HuH-7.5 (cell line): ENCODE measurements around the gene RNF220.

Experiments used
- DNase-seq: peaks from one replicate; pipeline ENCODE4 v3.0.0; 2011; ENCODE audit warnings: low spot score

The RNF220 gene

DNA sequence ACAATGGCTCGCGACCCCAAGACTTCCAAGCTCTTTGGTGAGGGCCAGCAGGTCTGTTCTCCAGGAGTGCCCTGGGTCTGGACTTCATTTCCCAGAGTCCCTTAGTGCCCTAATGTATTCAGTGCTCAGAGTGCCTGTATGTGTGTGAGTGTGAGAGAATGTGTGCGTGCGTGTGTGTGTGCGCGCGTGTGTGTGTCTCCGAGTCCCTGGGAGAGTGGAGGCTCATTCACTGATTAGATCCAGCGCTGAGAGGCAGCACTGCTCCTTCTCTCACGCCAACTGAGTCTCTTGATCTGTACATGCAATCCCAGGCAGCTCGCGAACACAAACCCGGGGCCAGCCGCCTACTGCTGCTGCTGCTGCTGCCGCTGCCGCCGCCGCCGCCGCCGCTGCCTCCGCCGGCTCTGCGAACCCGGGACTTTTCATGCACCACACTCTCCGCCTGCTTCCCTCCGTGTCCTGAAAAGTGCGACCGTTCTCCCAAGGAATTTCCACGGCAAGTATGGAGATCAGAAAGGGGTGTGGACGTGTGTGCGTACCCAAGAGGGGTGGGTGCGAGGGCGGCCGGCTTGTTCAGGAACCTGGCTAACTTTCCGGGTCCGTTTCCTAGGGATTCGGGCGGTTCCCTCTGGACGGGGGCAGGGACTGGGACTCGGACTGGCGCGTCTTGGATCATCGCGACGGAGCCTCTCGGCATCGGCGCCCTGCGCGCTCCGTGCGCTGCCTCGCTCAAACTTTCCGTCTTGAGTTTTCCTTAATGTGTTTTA lies at the start of gene RNF220:
TSS of gene RNF220 (plus strand) at position 225 of the 767 bp plus-strand sequence.
- peak; percentile 48 for DNase-seq

DNA sequence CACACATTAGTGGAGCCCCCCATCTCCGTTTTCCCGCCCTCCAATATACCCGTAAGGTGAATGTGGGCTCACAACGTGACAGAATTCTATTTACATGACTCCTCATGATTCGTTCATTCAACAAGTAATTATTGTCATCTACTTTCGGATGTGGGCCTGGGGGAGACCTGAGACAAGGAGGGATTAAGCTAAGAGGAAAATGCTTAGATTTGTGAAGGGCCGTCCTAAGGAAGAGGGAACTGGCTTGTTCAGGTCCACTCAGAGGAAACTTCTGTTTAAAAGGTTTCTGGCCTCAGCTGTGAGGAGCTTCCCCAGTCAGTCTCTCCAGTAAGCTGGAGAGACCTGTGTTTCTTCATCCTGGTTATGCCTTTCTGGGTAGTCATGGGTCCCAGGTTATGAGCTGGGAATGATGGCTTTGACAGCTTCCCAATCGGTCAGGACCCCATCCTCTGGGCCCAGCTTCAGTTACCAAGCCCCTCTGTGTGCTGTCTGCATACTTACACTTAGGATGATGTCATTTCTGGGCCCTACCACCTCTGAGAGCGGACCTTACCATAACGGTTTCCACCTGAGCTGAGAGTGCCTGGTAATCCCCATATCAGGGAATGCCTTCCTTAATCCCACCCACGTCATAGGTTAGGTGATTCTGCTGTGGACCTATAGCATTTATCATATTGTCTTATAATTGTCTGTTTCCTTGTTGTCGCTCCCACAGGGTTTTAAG lies 49.3 kb upstream of the RNF220 start:
- no peak for DNase-seq

DNA sequence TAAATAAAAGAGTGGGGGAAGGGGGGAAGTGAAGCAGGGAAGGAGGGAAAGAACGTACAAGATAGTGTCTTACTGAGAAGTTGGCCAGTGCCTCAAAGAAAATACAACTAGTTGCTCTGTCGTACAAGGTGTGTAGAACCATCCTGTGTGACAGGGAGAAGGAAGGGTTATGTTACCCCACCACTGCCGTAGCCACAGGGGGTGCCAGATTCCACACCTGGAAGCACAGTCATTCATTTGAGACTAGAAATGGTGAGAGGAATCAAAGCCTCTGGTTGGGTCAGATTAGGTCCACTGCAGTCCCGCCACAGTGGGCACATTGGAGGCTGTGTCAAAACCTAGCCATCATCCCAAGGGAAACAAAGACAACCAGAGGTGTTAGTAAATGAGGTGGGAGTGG lies 47.3 kb upstream of the RNF220 start:
- no peak for DNase-seq

DNA sequence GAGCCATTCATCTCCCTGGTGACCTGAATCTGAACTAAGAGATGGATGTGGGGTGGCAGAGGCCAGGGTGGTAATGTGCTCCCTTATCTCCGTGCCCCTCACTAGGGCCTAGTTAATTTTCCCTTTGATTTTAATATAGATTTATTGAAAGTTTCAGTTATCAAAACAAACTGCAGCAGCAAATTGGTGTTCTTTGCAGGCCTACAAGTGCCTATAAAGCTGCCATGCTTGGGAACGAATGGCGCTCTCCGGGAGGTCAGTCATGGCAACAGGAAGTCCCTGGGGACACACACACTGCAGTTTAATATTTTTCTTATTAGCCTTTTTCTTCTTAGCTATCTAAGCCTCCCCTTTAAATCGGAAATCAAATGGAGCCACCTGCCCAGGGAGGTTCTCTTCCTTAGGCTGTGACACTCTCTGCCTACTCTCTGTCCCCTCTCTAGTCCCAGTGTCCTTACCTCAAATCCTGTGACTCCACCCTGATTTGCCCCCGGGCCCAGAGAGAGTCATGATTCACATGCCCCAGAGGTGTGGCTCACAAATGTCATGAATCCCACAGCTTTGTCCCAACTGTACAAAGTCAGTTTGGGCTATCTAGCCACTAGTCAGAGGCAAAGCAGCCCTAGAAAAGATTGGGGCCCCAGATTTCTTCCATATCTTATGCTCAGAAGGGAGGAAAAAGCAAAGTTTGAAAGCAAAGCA lies 45.7 kb upstream of the RNF220 start:
- no peak for DNase-seq

DNA sequence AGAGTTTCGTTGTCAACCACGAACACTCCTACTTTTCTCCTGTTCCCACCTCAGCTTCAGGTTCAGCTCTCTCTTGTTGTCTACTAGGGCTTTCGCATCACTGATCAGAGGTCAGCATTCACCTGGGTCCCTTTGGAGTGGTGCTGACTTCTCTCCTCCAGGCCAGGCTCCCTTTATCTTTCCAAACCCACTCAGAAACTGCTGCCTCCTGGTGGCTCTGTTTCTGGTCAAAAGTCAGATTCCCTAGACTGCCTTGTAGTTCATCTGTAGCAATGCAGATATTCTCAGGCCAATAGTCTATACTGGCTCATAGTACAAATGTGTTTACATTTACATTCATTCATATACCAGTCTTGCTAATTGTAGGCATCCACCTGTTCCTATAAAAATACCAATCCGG lies 43.6 kb upstream of the RNF220 start:
- DNase-seq = peak; percentile 18

DNA sequence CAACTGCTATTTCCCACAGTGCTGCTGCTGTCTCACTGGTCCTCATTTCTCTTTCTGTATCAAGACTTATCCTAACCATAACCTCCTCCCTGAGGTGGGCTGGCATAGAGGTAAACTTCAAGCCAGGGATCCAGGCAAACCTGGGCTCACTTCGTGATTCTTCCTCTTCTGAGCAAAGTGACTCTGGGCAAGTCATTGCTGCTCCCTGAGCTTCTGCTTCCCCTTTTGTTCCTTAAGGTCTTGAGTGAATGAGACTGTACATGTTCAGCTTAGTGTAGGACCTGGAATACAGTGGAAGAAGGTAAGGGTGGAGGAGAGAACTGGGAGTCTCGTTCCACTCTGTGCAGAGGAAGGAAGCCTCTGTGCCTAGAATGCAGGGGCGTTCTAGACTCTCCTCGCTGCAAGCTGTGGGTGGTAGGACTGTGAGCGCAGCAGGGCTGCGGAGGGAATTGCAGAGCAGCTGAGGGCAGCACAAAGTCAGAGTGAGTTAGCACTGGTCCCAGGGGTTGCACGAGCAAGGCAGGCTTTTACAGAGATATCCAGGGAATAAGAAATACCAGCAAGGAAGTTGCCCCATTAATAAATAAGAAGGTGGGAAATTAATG lies 38.6 kb upstream of the RNF220 start:
- DNase-seq = no peak

DNA sequence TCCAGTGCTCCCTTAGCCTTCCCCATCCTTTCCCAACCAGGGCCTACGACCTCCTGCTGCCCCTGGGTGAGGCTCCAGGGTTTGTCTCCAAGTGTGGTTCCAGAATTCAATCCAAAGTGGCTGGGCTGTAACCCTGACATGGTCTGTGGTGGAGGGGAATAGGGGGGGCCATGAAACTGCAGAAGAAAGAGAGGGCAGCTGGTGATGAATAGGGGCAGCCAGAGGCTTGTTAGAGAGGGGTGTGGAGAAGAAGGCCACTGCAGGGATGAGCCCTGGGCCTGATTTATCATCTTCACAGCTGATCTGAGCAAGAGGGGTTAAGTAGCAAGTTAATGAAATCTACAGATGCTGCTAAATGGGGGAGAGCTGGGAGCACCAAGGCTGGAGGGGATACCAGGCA lies 37.1 kb upstream of the RNF220 start:
- no peak for DNase-seq

DNA sequence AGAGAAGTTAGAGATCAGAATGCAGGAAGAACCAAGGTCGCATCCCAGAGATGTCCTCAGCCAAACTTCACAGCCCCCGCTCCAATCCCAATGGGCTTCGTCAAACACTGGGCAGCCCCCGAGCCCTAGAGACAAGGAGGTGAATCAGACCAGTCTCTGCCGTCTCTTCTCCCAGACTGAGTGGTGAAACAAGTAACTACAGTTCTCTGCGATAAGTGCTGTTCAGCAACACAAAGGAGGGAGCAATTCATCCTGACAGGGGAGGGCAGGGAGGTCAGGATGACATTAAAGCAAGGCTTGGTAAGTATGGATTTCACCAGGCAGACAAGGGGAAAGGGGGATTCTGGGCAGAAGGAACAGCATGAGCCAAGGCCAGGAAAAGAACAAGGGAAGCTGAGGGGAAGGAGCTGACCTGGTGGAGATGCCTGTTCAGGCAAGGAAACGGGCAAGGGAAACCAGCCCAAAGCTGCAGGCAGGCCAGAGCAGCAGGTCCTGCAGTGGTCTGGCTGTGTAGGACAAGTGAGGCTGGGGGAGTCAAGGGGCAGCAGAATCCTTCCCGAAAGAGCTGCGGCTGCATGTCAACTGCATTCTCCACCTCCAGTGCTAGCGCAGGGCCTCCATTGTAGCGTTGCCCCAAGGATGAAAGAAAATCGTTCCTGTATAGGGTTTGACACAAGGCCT lies 36.4 kb upstream of the RNF220 start:
- DNase-seq = no peak

DNA sequence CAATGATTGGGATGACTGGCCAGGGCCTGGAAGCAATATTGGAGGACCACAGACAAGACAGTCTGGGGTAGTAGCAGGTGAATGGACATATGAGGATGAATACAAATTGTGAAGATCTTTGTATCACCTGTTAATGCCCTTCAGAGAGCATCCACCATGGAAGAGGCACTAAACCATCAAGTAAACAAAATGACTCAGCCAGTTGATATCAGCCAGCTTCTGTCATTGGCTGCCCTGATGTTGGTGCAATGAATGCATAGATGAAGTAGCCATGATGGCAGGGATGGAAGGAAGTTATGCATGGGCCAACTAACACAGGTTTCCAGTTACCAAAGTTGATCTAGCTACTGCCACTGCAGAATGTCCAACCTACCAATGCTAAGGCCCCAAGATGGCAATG lies 33.8 kb upstream of the RNF220 start:
- DNase-seq = no peak

DNA sequence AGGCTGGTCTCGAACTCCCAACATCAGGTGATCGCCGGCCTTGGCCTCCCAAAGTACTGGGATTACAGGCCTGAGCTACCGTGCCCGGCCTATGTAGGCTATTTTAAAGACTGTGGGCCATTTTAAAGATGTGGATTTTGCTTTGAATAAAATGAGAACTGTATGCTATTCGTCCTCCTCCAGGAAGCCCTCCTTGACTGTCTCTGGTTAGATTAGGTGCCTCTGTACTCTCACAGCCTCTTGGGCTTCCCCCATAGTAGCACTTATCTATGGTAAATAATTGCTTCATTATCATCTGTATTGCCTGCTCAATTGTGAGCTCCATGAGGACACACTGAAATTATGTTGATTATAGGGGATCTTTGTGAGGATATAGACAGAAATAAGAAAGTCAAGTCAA lies 29.5 kb upstream of the RNF220 start:
- DNase-seq = no peak

DNA sequence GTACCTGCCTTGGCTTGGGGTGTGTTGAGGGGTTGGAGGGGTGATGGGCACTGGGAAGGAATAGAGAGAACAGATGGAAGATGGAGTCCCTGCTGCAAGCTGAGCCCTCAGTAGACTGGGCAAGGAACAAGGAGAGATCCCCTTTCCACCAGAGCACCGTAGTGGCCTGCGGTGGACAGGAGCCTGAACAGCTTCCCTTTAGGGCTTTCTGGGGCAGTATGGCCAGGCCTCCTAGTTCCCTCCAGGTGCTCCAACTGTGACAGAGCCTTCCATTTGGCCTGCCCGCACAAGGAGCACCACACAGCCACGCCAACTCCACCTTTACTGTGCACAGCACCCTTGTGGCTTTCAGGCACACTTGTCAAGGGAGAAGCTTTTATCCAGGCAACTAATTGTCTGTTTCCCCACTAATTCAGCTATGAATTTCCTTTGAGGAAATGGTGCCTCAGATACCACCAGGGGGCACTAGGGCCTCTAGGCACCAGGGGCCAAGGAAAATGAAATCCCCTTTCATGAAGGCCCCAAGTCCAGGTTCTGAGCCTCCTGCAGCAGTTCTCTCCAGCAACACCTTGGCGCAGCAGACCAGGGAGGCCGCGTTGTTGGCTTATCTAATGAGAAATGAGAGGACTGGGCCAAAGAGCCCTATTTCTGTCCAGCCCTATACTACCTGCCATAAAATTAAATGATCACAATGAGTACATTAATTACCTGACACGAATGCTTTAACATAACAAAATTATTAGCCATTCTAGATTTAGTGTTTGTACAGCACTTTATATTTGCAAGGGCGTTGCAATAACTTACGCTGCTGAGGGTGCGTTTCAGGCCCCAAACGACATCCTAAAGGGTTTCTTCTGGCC lies 26.9 kb upstream of the RNF220 start:
- DNase-seq = peak; percentile 35

DNA sequence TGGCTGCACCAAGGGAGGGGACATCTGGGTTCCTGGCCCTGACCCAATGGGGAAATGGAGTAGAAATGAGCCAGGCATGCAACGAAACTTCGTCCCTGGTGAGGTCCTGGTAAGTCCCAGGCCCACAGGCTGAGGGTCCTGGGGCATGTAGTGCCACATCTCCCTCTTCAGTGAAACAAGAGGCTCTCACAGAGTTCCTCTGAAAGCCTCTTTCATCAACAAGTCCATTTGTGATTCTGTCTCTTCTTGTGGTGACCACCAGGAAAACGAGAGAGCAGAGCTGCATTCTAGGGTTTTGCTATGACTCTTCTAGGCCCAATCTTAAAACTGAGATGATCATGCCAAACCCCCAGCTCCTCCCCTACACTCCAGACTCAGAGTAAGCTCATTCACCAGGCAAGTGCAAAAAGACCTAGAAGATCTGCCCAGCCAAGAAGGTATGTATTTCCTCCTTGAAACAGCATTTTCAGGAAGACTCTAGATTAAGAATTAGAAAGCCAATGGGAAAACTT lies 24.3 kb upstream of the RNF220 start:
- DNase-seq = no peak

DNA sequence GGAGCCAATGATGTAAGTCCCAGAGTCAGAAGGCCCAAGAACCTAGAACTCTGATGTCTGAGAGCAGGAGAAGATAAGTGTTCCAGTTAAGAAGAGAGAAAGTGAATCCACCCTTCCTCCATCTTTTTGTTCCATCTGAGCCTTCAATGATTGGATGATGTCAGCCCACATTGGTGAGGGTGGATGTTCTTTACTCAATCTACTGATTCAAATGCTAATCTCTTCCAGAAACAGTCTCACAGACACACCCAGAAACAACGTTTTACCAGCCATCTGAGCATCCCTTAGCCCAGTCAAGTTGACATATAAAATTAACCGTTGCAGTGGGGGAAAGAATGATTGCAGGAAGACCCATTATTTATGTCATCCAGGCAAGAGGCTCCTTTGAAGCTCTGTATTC lies 16.5 kb upstream of the RNF220 start:
- no peak for DNase-seq

DNA sequence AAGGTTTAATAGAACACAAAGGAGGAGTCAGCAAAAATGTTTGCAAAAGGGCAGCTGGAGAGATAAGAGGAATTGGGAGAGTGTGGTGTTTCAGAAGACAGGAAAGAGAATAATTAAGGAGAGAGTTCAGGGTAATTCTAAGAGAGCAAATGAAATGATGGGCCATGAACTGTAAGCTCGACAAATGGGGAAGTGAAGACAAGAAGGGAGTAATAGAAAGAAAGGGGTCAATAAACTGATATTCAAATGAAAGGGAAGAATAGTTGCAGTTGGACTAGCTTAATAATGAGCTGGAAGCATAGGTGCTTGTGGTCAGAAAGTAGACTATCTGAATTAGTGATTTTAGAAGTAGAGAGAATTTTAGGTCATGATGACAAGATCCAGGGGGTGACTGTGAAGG lies 15.6 kb upstream of the RNF220 start:
- DNase-seq = no peak

DNA sequence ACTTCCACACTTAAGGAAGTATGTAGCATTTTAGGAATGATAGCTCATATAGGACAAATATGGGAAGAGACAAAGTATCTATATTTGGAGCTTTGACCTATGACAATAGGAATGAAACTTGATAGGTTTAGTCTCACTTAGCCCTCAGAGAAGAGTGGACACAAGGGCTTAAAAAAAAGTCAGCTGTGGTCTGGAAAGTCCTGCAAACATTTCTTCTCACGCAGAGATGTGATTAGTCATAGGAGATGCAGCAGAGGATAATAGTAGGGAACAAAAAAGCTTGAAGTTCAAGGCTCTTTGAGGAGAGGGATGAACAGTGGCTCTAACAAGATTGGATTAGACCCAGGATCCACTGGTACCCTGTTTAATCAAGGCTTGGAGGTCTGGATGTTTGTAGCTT lies 14.8 kb upstream of the RNF220 start:
- DNase-seq = no peak

DNA sequence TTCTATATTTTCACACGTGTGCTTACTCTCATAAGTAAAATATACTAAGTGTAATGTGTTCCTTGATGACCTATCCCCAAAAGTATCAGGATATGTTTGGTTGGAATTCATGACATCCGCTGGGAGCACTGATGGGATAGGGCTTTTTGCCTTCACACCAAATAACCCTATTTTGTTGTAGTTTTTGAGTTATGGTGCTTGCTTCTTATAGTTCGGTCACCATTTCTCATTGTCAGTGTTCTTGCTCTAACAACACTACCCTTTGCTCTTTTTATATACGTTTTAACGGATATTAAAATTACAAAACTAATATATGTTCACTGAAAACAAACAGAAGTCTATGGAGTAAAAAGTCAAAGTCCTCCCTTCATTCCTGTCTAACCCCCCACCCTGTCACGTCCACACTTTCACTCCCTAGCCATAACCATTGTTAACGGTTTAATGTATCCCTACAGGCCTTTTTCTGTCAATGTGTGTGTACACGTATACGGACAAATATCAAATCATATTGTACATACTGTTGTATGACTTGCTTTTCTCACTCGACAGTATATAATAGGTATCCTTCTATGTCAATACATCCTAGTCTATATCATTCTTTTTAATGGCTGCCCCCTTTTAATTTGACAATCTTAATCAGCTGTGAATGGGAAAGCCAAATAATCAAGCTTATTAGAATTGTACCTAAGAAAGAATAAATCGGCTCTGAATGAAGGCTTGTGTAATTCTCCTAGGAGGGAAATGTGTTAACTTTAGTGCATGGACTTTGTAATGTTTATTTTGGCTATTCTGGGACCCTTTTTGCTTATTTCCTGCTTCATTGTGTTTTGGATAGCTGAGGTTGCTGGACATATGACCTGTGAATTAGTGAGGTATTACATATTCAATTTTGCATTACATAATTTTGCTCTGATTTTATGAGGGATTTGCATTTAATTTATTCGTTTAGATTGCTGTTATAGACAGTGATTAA lies 3.5 kb upstream of the RNF220 start:
- no peak for DNase-seq

DNA sequence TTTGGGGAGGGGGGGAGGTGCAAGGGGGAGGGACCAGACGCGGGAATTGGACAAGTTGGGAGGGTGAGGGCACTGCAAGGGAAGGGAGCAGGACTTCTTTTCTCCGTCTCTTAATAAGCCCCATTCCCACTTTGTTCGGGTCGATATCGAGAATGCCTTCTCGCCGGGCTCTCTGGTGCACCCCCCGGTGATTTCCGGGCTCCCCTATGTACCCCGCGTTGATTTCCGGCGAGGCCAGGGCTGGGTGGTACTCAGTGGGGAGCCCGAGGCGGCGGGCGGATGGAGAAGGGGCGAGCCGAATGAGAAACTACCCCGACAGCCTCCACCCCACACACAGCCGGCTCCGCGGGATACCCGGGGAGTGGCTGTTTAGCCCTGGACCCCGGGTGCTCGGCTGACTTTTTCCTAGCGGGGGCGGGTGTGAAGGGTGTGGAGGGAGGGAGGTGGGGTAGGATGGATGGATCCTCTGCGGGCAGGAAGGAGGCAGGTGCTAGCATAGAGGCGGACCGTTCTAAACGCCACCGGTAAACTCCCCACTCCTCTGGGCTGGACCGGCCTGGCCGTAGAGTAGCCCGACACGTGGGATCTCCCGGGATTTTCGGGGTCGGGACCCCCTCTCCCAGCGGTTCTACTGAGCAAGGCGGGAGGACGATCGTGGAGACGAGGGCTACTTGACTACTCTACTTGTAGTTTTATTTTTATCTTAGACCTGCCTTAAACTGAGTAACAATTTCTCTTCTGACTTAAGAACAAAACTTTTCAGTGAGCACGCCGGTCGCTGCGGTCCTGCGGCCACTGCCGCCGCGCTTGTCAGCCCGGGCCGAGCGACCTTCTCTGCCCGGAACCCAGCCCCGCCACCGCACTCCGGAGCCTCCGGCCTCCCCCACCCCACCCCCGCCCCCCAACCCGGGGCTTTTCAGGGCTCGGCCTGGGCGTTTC lies 1.0 kb downstream of the RNF220 start:
- DNase-seq = peak; percentile 56

DNA sequence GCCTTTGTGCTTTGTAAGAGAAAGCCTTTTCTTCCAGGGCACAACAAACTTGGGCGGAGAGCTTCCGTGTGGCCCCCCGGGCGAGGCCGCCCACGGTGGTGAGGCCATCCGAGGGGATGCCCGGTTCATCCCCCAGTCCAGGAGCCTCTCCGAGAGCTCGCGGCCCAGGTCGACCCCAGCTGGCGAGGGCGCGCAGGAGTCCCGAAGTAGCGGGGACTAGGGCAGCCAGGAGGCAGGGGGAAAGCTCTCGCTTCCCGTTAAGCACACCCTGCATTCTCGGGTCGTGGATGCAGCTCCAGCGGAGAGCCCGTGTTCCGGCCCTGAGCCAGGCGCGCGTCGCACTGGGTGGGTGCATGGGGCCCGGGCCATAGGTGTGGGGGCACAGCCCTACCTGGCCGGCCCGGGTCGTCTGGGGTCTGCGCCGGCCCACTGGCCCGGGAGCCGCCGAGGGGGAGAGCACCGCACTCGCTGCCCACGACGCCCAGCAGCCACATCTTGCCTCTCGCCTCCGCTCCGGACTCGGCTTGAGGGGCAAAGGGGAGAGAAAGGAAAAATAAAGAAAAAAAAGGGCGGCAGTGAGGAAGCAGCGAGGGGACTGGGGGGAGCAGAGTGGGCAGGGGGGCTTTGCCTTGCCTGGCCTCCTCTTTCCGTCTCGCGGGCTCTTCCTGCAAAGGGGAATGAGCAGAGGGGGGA lies 1.8 kb downstream of the RNF220 start:
- no peak for DNase-seq
